Choroid plexus epithelial cell (primary cell): ENCODE results near the gene SEMA3D.
A peak's percentile ranks its signal among the peaks of the same experiment; 100 is the strongest.

Experiments used
- DNase-seq: peaks from one replicate; pipeline ENCODE4 v3.0.0-alpha.2; 2010; ENCODE audit warnings: low read depth
- H3K4me3 ChIP-seq: 2 replicates; pipeline ENCODE4 v1.5.1; 2011; ENCODE audit warnings: low read depth, mild to moderate bottlenecking, control low read depth, low read length, moderate library complexity
- CTCF ChIP-seq: conservative IDR thresholded peaks from 2 replicates; pipeline ENCODE4 v1.5.1; 2011; ENCODE audit warnings: low read depth, mild to moderate bottlenecking, control low read depth, inconsistent platforms, low read length, moderate library complexity

The SEMA3D gene

GRCh38 chr7:85125176-85125575, 61.7 kb downstream of the SEMA3D start:
- H3K4me3 ChIP-seq, result no peak overlapping the region
- no peak for DNase-seq
- TF ChIP-seq CTCF, result no peak

- peak; percentile 14 for DNase-seq
- no peak overlapping the region for H3K4me3 ChIP-seq
- TF ChIP-seq CTCF, result no peak
Measured at GRCh38 chr7:85119934-85120333, 66.9 kb downstream of the SEMA3D start.

GRCh38 chr7:85115862-85116261, 71.0 kb downstream of the SEMA3D start:
- DNase-seq, result no peak
- TF ChIP-seq CTCF, result no peak
- H3K4me3 ChIP-seq, result no peak overlapping the region

- DNase-seq, result no peak
- TF ChIP-seq CTCF, result no peak
- no peak overlapping the region for H3K4me3 ChIP-seq
Measured at GRCh38 chr7:85115006-85115405, 71.8 kb downstream of the SEMA3D start.

GRCh38 chr7:85114342-85114741, 72.5 kb downstream of the SEMA3D start:
- DNase-seq, result no peak
- no peak for TF ChIP-seq CTCF
- H3K4me3 ChIP-seq, result no peak overlapping the region

GRCh38 chr7:85111761-85112160, 75.1 kb downstream of the SEMA3D start:
- no peak for TF ChIP-seq CTCF
- no peak overlapping the region for H3K4me3 ChIP-seq
- DNase-seq, result peak; percentile 78

GRCh38 chr7:85106719-85107118, 80.1 kb downstream of the SEMA3D start:
- no peak for TF ChIP-seq CTCF
- DNase-seq, result no peak
- no peak overlapping the region for H3K4me3 ChIP-seq
